ENCODE measurements around the gene MTCL1. TPM values are rescaled to one million over a fixed set of nuclear protein-coding genes. Genes with fewer than 3 reads are reported as not detected.

MTCL1 gene
- total RNA-seq, 1 donor from 2014 or later: 59.3 TPM

DNA sequence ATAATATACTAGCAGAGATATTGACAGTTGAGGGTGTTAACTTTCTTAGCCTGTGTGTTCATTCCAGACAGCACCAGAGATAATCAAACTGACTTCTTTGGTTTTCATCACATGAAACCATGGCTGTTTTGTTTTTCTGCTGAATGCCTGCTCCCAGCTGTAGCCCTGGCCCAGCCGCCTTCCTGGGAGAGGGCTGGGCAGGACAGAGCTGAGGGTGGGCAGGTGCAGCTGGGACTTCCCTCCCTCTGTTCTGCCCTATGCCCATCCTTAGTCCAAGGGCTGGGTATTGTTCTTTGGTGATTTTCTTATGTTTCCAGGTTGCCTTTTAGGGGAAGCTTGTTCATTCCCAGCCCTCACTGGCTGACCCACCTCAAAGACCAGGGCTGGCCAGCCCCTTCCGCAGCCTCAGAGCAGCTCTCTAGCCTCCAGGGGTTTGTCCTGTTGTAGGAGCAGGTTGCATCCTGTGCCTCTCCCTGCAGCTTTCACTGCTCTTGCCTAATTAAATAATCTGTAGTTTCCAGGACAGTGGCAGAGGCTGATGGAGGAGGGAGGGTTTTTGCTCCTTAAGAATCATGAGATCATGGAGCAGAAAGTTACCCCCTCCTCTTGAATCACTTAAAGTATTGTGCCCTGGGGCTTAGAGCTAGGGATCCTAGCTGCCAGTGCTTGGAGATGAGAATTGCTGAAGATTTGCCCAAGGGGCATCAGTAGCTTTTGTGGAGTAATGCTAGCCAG is 61.4 kb downstream of the MTCL1 start:
- Mint-ChIP-seq H3K4me1 (ENCODE audit: low read depth, unreplicated experiment) (peaks cover 15% of the 10 kb centered on the region), H3K9me3 (ENCODE audit: unreplicated experiment) (peaks cover 8% of the 10 kb centered on the region), H3K27ac (ENCODE audit: unreplicated experiment) (no peak overlapping the region), H3K4me3 (ENCODE audit: unreplicated experiment) (no peak overlapping the region), H3K36me3 (ENCODE audit: low read depth, unreplicated experiment) (peaks cover 31% of the 10 kb centered on the region), H3K27me3 (ENCODE audit: low read depth, unreplicated experiment) (no peaks in the 10 kb centered on the region)
- Histone ChIP-seq H3K9ac (ENCODE audit: low read length) (no peak overlapping the region), H3K36me3 (ENCODE audit: insufficient read depth, low read length) (peaks cover 16% of the 10 kb centered on the region), H3K79me2 (ENCODE audit: insufficient read depth, low read length) (peaks cover 26% of the 10 kb centered on the region), H3K27me3 (ENCODE audit: insufficient read depth, low read length) (no peaks in the 10 kb centered on the region), H3K4me3 (ENCODE audit: insufficient read depth, low read depth, low read length) (no peak overlapping the region), H3K27ac (ENCODE audit: low read depth, low read length) (no peak overlapping the region), H4K20me1 (ENCODE audit: insufficient read depth, low read length) (peaks cover 16% of the 10 kb centered on the region), H2AFZ (ENCODE audit: low read depth, low read length) (no peak overlapping the region), H3K4me2 (ENCODE audit: low read length) (no peak overlapping the region), H3K4me1 (ENCODE audit: insufficient read depth, low read length) (peaks cover 6% of the 10 kb centered on the region), H3K9me3 (ENCODE audit: insufficient read depth, low read depth, low read length) (no peaks in the 10 kb centered on the region)
- DNase-seq (ENCODE audit: low read depth) (no peak), FAIRE-seq (no peak)
- no peak for TF ChIP-seq EZH2 (IDR thresholded peaks at IDR 0.05; ENCODE audit: insufficient read depth, low read length)
- TF ChIP-seq, protein P1, sequence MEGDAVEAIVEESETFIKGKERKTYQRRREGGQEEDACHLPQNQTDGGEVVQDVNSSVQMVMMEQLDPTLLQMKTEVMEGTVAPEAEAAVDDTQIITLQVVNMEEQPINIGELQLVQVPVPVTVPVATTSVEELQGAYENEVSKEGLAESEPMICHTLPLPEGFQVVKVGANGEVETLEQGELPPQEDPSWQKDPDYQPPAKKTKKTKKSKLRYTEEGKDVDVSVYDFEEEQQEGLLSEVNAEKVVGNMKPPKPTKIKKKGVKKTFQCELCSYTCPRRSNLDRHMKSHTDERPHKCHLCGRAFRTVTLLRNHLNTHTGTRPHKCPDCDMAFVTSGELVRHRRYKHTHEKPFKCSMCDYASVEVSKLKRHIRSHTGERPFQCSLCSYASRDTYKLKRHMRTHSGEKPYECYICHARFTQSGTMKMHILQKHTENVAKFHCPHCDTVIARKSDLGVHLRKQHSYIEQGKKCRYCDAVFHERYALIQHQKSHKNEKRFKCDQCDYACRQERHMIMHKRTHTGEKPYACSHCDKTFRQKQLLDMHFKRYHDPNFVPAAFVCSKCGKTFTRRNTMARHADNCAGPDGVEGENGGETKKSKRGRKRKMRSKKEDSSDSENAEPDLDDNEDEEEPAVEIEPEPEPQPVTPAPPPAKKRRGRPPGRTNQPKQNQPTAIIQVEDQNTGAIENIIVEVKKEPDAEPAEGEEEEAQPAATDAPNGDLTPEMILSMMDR (IDR thresholded peaks at IDR 0.05; ENCODE audit: insufficient read depth, low read depth, low read length): no peak

DNA sequence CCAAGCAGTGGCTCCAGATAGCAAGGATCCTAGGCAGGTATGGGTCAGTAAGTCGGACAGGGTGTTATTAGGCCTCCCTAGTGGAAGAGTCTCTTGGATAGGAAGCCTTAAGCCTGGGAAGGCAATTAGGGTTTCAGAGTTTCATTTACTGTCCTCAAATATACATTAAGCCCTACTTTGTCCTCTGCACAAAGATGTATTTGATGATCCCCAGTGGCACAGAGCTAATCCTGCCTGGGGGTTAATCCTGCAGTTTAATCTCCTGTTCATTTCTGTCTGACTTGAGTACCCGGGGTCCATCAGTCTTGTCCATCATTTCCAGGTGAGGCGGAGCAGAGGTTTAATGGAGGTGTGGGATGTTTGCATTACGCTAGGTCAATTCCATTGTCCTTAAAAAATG is 62.0 kb downstream of the MTCL1 start:
- TF ChIP-seq, protein P1 (IDR thresholded peaks at IDR 0.05; ENCODE audit: insufficient read depth, low read depth, low read length): no peak
- no peak for TF ChIP-seq EZH2 (IDR thresholded peaks at IDR 0.05; ENCODE audit: insufficient read depth, low read length)
- H3K4me3 ChIP-seq (ENCODE audit: insufficient read depth, low read depth, low read length): no peak overlapping the region
- DNase-seq (ENCODE audit: low read depth): no peak
- H3K27me3 ChIP-seq (ENCODE audit: insufficient read depth, low read length): no peaks in the 10 kb centered on the region
- Mint-ChIP-seq H3K4me1 (ENCODE audit: low read depth, unreplicated experiment) (peaks cover 15% of the 10 kb centered on the region), H3K4me3 (ENCODE audit: unreplicated experiment) (no peak overlapping the region), H3K27me3 (ENCODE audit: low read depth, unreplicated experiment) (no peaks in the 10 kb centered on the region), H3K27ac (ENCODE audit: unreplicated experiment) (no peak overlapping the region), H3K36me3 (ENCODE audit: low read depth, unreplicated experiment) (peaks cover 24% of the 10 kb centered on the region), H3K9me3 (ENCODE audit: unreplicated experiment) (peaks cover 4% of the 10 kb centered on the region)
- peaks cover 16% of the 10 kb centered on the region for H4K20me1 ChIP-seq (ENCODE audit: insufficient read depth, low read length)
- H3K79me2 ChIP-seq (ENCODE audit: insufficient read depth, low read length): peaks cover 31% of the 10 kb centered on the region
- H3K4me1 ChIP-seq (ENCODE audit: insufficient read depth, low read length): peaks cover 6% of the 10 kb centered on the region
- FAIRE-seq: no peak
- no peak overlapping the region for H3K4me2 ChIP-seq (ENCODE audit: low read length)
- H3K9ac ChIP-seq (ENCODE audit: low read length): no peak overlapping the region
- no peaks in the 10 kb centered on the region for H3K9me3 ChIP-seq (ENCODE audit: insufficient read depth, low read depth, low read length)
- H3K27ac ChIP-seq (ENCODE audit: low read depth, low read length): no peak overlapping the region
- H2AFZ ChIP-seq (ENCODE audit: low read depth, low read length): no peak overlapping the region
- H3K36me3 ChIP-seq (ENCODE audit: insufficient read depth, low read length): peaks cover 10% of the 10 kb centered on the region

DNA sequence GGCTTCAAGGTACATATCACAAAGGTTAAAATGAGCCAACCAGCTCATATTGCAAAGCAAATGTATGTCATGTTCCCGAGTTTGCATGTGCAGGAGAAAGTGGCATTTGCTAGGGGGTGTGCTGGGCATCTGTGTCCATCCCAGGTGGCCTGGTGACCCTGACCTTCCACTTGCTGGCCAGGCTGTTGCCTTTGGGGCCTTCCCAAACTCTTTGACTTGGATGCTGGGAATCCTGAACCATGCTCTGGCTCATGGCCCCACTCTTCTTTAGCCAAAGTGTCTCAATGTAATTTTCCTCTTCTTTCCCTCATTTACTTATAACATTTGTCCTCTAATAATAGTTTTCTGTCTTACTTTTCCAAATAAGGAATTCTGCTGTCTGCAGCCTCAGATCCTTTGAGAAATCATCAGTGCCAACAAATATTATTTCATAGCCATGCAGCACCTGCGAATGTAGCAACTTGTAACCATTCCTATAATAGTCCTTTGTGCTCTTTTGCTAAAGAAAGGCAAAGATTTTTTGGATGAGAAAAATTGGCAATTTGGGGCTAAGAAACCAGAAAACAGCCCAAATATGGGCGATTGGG is 64.2 kb downstream of the MTCL1 start:
- Histone ChIP-seq H3K27me3 (ENCODE audit: insufficient read depth, low read length) (no peaks in the 10 kb centered on the region), H4K20me1 (ENCODE audit: insufficient read depth, low read length) (peaks cover 16% of the 10 kb centered on the region), H3K4me3 (ENCODE audit: insufficient read depth, low read depth, low read length) (no peak overlapping the region), H3K4me1 (ENCODE audit: insufficient read depth, low read length) (peaks cover 6% of the 10 kb centered on the region), H3K4me2 (ENCODE audit: low read length) (no peak overlapping the region), H3K9ac (ENCODE audit: low read length) (no peak overlapping the region), H3K27ac (ENCODE audit: low read depth, low read length) (no peak overlapping the region), H3K9me3 (ENCODE audit: insufficient read depth, low read depth, low read length) (no peaks in the 10 kb centered on the region), H3K79me2 (ENCODE audit: insufficient read depth, low read length) (peaks cover 31% of the 10 kb centered on the region), H3K36me3 (ENCODE audit: insufficient read depth, low read length) (peaks cover 5% of the 10 kb centered on the region), H2AFZ (ENCODE audit: low read depth, low read length) (no peak overlapping the region)
- H3K36me3 Mint-ChIP-seq (ENCODE audit: low read depth, unreplicated experiment): peaks cover 10% of the 10 kb centered on the region
- no peak overlapping the region for H3K4me3 Mint-ChIP-seq (ENCODE audit: unreplicated experiment)
- peaks cover 15% of the 10 kb centered on the region for H3K4me1 Mint-ChIP-seq (ENCODE audit: low read depth, unreplicated experiment)
- FAIRE-seq (no peak), DNase-seq (ENCODE audit: low read depth) (no peak)
- TF ChIP-seq, protein P1 (IDR thresholded peaks at IDR 0.05; ENCODE audit: insufficient read depth, low read depth, low read length): no peak
- no peak for TF ChIP-seq EZH2 (IDR thresholded peaks at IDR 0.05; ENCODE audit: insufficient read depth, low read length)
- no peaks in the 10 kb centered on the region for H3K27me3 Mint-ChIP-seq (ENCODE audit: low read depth, unreplicated experiment)
- peak overlapping the region; percentile 34 for H3K27ac Mint-ChIP-seq (ENCODE audit: unreplicated experiment)
- no peaks in the 10 kb centered on the region for H3K9me3 Mint-ChIP-seq (ENCODE audit: unreplicated experiment)
